ENCODE data around the gene LRRC47.

GRCh38 chr1:3796215-3797061 lies at the start of gene LRRC47:
- TF ChIP-seq CTCF (IDR thresholded peaks at IDR 0.05) (no peak), ZFX (IDR thresholded peaks at IDR 0.05; ENCODE audit: borderline replicate concordance) (peak; percentile 85; the same call in 1 of the 2 replicates)

All from 22Rv1 (cell line).